Bronchial epithelial cell (primary cell): Measurements from ENCODE around the gene SDF4. TPM values are rescaled to one million over a fixed set of nuclear protein-coding genes. Genes with fewer than 3 reads are reported as not detected.

Source experiments
- DNase-seq: peaks from one replicate; pipeline ENCODE4 v3.0.0-alpha.2; 2010; ENCODE audit warnings: low read depth
- FAIRE-seq: peaks from 2 replicates; lab custom pipeline; 2011; peaks lifted over from hg19 to GRCh38; lab: Jason Lieb, UNC
- H3K27me3 ChIP-seq: 2 replicates; pipeline ENCODE4 v1.5.1; 2011; ENCODE audit warnings: low read length; ENCODE audit not compliant: control insufficient read depth, insufficient read depth
- H3K36me3 ChIP-seq: 2 replicates; pipeline ENCODE4 v1.5.1; 2011; ENCODE audit warnings: low read length; ENCODE audit not compliant: control insufficient read depth, insufficient read depth
- H3K4me3 ChIP-seq: 2 replicates; pipeline ENCODE4 v1.5.1; 2011; ENCODE audit warnings: mild to moderate bottlenecking, low read depth, low read length, control low read depth
- CTCF ChIP-seq: IDR thresholded peaks from 2 replicates; pipeline ENCODE4 v1.5.1; 2011; ENCODE audit warnings: mild to moderate bottlenecking, moderate library complexity, low read length, control low read depth, inconsistent platforms; ENCODE audit not compliant: insufficient read depth, severe bottlenecking
- total RNA-seq: library from RNA; depleted of rRNA; stranded (reverse); fragments of >200 nt; gene quantifications from 2 replicates; pipeline ENCODE4 v1.2.1, GENCODE V29; 2014

SDF4 gene
- total RNA-seq, 1 donor from 2014 or later, result 68.2 TPM

DNA sequence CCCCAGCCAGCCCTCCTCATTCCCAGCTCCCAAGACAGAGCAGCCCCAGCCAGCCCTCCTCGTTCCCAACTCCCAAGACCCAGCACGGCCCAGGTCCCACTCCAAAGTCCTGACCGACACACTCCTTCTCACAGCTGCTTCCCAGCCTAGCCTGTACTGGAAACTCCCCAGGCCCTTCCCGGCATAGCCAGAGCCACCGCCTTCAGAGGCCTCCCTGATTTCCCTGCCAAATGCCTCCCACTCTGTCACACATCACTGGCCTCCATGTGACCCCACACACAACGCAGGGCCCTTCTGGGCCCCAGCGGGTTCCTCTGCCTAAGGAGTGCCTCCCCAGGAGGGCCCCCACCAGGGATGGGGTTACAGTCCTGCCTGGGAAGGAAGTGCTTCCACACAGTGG, 39.0 kb upstream of the SDF4 start:
- no peaks in the 10 kb centered on the region for H3K27me3 ChIP-seq
- DNase-seq (no peak), FAIRE-seq (no peak)
- no peak overlapping the region for H3K4me3 ChIP-seq
- H3K36me3 ChIP-seq, result peaks cover 15% of the 10 kb centered on the region
- TF ChIP-seq CTCF, result no peak

GRCh38 chr1:1268284-1268682, 36.5 kb upstream of the SDF4 start:
- no peak for TF ChIP-seq CTCF
- Histone ChIP-seq H3K27me3 (no peaks in the 10 kb centered on the region), H3K36me3 (peaks cover 18% of the 10 kb centered on the region), H3K4me3 (no peak overlapping the region)
- FAIRE-seq (no peak), DNase-seq (no peak)

GRCh38 chr1:1267488-1268283, 35.9 kb upstream of the SDF4 start:
- FAIRE-seq (no peak), DNase-seq (no peak)
- H3K4me3 ChIP-seq, result no peak overlapping the region
- no peak for TF ChIP-seq CTCF
- H3K36me3 ChIP-seq, result peaks cover 24% of the 10 kb centered on the region
- H3K27me3 ChIP-seq, result no peaks in the 10 kb centered on the region

GRCh38 chr1:1264868-1265272, 33.1 kb upstream of the SDF4 start:
- no peak overlapping the region for H3K4me3 ChIP-seq
- no peaks in the 10 kb centered on the region for H3K27me3 ChIP-seq
- DNase-seq, result peak; percentile 76
- peak; percentile 34 for TF ChIP-seq CTCF
- peaks cover 31% of the 10 kb centered on the region for H3K36me3 ChIP-seq
- FAIRE-seq, result no peak

GRCh38 chr1:1264026-1264425, 32.2 kb upstream of the SDF4 start:
- H3K36me3 ChIP-seq, result peaks cover 35% of the 10 kb centered on the region
- no peak overlapping the region for H3K4me3 ChIP-seq
- TF ChIP-seq CTCF, result no peak
- no peak for DNase-seq
- H3K27me3 ChIP-seq, result no peaks in the 10 kb centered on the region
- FAIRE-seq, result no peak
